ENCODE data around the gene NECTIN1.
A peak's percentile ranks its signal among the peaks of the same experiment; 100 is the strongest.

Gene NECTIN1

GRCh38 chr11:119754656-119755355 lies 25.8 kb upstream of the NECTIN1 start:
- no peak for DNase-seq

GRCh38 chr11:119754199-119754598 lies 25.2 kb upstream of the NECTIN1 start:
- DNase-seq, result no peak

GRCh38 chr11:119752946-119753345 lies 23.9 kb upstream of the NECTIN1 start:
- DNase-seq, result no peak

- no peak for DNase-seq
Measured at GRCh38 chr11:119752345-119752871, 23.4 kb upstream of the NECTIN1 start.

GRCh38 chr11:119750056-119750455 lies 21.1 kb upstream of the NECTIN1 start:
- no peak for DNase-seq

GRCh38 chr11:119749006-119749565 lies 20.1 kb upstream of the NECTIN1 start:
- no peak for DNase-seq

- DNase-seq, result no peak
Measured at GRCh38 chr11:119747868-119748660, 19.1 kb upstream of the NECTIN1 start.

GRCh38 chr11:119745776-119746535 lies 17.0 kb upstream of the NECTIN1 start:
- no peak for DNase-seq

GRCh38 chr11:119745112-119745511 lies 16.1 kb upstream of the NECTIN1 start:
- no peak for DNase-seq

GRCh38 chr11:119744577-119744976 lies 15.6 kb upstream of the NECTIN1 start:
- no peak for DNase-seq

- DNase-seq, result no peak
Measured at GRCh38 chr11:119743006-119743405, 14.0 kb upstream of the NECTIN1 start.

GRCh38 chr11:119742263-119742861 lies 13.4 kb upstream of the NECTIN1 start:
- no peak for DNase-seq

- peak; percentile 61 for DNase-seq
Measured at GRCh38 chr11:119741369-119742262, 12.6 kb upstream of the NECTIN1 start.

GRCh38 chr11:119739975-119740374 lies 11.0 kb upstream of the NECTIN1 start:
- no peak for DNase-seq

GRCh38 chr11:119739021-119739703 lies 10.2 kb upstream of the NECTIN1 start:
- DNase-seq, result no peak

GRCh38 chr11:119738059-119738439 lies 9.0 kb upstream of the NECTIN1 start:
- DNase-seq, result no peak

- DNase-seq, result no peak
Measured at GRCh38 chr11:119737366-119738058, 8.5 kb upstream of the NECTIN1 start.

- DNase-seq, result no peak
Measured at GRCh38 chr11:119734788-119735187, 5.8 kb upstream of the NECTIN1 start.

- no peak for DNase-seq
Measured at GRCh38 chr11:119730789-119731386, 1.9 kb upstream of the NECTIN1 start.
